Mucosa of stomach (tissue), 1 donor: ENCODE data around the gene ROPN1B.
"Not testable (repeated sequence)": the region's sequence is repeated elsewhere in the genome, so short reads cannot be mapped to it uniquely, and the experiment has no call there.

ENCODE experiments used
- H3K27me3 ChIP-seq: one replicate; pipeline ENCODE4 v1.7.0; 2013; ENCODE audit warnings: mild to moderate bottlenecking, low read length; ENCODE audit not compliant: control insufficient read depth, insufficient read depth
- H3K36me3 ChIP-seq: one replicate; pipeline ENCODE4 v1.7.0; 2013; ENCODE audit warnings: low read length; ENCODE audit not compliant: control insufficient read depth, insufficient read depth
- H3K4me1 ChIP-seq: one replicate; pipeline ENCODE4 v1.7.0; 2013; ENCODE audit warnings: mild to moderate bottlenecking, low read length; ENCODE audit not compliant: control insufficient read depth, insufficient read depth
- H3K4me3 ChIP-seq: one replicate; pipeline ENCODE4 v1.7.0; 2013; ENCODE audit warnings: low read length
- H3K9ac ChIP-seq: one replicate; pipeline ENCODE4 v1.7.0; 2013; ENCODE audit warnings: mild to moderate bottlenecking, low read length, moderate library complexity
- H3K9me3 ChIP-seq: one replicate; pipeline ENCODE4 v1.7.0; 2013; ENCODE audit warnings: mild to moderate bottlenecking, low read length, moderate library complexity; ENCODE audit not compliant: control insufficient read depth
- donor health status: Pancreatic carcinoma.

Gene ROPN1B

DNA sequence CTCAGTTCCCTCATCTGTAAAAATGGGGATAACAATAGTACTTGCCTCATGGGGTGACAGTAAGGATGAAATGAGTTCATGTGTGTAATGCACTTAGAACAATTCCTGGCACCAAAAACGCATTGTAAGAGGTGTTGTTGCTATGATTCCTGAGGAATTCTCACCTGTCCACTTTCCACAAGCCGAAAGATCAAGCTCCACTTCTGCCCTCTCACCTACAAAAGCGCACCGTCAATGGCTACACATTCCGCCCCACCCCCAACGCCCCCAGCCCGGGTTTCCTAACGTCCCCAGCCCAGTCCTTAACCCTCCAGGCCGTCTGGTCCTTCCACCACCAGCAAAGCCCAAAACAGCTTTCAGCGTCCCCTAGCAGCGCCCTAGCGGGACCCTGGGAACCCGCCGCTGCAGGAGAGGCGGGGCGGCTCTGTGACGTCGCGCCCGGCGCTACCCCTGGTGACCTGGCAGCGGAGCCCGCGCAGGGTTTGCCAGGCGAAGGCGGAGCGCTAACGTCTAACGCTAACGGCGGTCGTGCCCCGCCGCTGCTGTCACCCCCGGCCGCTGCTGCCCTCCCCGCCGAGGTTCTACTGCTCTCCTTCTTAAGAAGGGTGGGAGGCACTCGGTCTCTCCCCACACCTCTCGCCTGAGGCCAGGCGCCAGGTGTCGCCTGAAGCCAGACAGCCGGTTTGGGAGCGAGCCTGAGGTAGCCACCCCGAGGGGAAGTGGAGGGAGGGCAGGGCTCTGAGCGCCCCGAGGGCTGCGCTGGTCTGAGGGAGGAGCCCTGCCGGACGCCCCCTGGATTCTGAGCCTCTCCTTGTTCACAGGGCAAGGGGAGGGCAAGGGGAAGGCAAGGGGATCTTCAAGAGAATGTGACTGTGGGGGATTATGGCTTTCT is at the start of gene ROPN1B:
ROPN1B (plus strand) TSS at position 478 of the 892 bp plus-strand sequence. CDS start 2,877 bp downstream, outside the sequence.
- H3K9ac ChIP-seq, H3K4me3 ChIP-seq, H3K36me3 ChIP-seq, H3K9me3 ChIP-seq, H3K4me1 ChIP-seq: not testable (repeated sequence)
- peaks cover 23% of the 10 kb centered on the region for H3K27me3 ChIP-seq

DNA sequence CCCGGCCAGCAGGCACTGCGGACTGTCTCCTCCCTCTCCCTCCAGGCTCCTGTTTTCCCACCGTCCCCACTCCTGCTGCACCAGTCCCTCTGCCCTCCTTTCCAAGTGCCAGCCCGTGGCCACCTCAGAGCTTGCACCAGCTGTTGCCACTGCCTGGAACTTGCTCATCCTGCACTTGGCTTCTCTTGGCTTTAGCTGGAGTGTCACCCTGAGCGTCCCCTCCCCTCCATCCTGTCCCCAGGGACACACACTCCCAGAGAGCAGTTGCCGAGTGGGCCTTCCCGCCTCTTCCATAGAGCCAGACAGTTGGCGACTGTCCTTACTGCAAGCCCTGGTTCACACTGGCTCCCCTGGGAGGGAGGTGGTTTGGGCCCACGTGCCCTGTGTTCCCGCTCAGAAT is 48.8 kb upstream of the ROPN1B start:
- not testable (repeated sequence) for H3K9me3 ChIP-seq, H3K36me3 ChIP-seq, H3K4me1 ChIP-seq, H3K9ac ChIP-seq, H3K4me3 ChIP-seq, H3K27me3 ChIP-seq

- not testable (repeated sequence) for H3K4me3 ChIP-seq, H3K36me3 ChIP-seq, H3K9ac ChIP-seq, H3K9me3 ChIP-seq, H3K4me1 ChIP-seq, H3K27me3 ChIP-seq
These were observed 48.2 kb upstream of the ROPN1B start for GRCh38 chr3:125920751-125921279.

- not testable (repeated sequence) for H3K9me3 ChIP-seq, H3K4me1 ChIP-seq, H3K9ac ChIP-seq, H3K27me3 ChIP-seq, H3K4me3 ChIP-seq, H3K36me3 ChIP-seq
These were observed 47.3 kb upstream of the ROPN1B start for GRCh38 chr3:125921712-125922111.

DNA sequence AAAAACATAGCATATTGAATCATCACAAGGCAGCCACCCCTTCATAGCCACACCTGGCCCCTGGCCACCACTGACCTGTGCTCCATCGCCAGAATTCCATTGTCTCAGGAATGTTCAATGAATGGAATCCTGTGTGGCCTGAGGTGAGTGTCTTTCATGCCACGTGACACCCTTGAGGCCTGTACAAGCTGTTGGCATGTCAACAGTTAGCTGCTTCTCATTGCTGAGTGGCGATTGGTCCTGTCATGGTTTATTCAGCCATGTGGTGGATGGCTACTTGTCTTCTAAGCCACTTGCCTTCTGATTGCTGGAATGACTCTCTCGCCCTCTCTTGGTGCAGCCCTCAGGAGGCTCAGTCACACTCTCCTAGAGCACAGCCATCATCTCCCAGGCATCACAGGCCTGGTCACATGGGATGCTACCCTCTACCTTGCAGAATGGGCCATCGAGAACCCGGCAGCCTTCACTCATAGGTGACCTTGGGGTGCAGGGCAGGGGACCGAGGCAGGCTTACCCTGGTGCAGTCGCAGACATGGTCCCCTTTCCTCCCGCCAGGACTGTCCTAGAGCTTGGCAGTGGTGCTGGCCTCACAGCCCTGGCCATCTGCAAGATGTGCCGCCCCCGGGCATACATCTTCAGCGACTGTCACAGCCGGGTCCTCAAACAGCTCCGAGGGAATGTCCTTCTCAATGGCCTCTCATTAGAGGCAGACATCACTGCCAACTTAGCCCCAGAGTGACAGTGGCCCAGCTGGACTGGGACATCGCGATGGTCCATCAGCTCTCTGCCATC is 45.5 kb upstream of the ROPN1B start:
- H3K9ac ChIP-seq = not testable (repeated sequence)

DNA sequence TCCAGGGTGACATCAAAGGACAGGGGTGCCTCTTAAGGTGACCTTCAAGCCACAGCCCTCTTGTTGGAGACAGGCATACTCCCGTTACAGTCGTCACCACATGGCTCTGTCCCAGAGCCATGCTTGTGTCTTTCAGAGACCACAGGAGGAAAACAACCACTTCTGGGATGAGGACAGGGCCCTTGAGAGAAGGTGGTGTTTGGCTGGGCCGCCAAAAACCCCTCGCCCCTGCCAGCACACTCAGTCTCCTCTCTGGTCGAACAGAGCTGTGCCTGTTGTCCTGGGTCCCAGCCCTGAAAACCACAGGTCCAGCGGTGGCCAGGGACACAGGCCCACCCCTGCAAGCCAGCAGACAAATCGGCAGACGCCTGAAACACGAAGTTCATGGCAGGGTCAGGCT is 44.7 kb upstream of the ROPN1B start:
- H3K27me3 ChIP-seq, H3K9me3 ChIP-seq, H3K4me1 ChIP-seq, H3K4me3 ChIP-seq, H3K36me3 ChIP-seq, H3K9ac ChIP-seq: not testable (repeated sequence)

More for the DNA sequence above, 45.5 kb upstream of the ROPN1B start:
- not testable (repeated sequence) for H3K4me1 ChIP-seq, H3K27me3 ChIP-seq, H3K36me3 ChIP-seq, H3K4me3 ChIP-seq, H3K9me3 ChIP-seq

DNA sequence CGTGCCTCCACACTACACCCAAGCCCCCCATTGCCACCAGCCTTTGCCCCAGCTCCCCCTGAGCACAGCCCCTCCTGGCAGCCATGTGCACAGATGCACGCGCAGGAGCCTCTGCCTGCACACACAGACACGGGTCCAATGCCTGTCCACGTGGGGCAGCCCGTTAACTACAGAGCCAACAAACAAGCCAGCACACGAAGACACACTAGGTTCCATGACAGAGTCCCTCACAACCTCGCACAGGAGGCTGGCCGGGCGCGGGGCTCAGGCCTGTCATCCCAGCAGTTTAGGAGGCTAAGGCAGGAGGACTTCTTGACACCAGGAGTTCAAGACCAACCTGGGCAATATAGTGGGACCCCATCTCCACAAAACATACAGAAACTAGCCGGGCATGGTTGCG is 43.3 kb upstream of the ROPN1B start:
- not testable (repeated sequence) for H3K4me1 ChIP-seq, H3K27me3 ChIP-seq, H3K9me3 ChIP-seq

DNA sequence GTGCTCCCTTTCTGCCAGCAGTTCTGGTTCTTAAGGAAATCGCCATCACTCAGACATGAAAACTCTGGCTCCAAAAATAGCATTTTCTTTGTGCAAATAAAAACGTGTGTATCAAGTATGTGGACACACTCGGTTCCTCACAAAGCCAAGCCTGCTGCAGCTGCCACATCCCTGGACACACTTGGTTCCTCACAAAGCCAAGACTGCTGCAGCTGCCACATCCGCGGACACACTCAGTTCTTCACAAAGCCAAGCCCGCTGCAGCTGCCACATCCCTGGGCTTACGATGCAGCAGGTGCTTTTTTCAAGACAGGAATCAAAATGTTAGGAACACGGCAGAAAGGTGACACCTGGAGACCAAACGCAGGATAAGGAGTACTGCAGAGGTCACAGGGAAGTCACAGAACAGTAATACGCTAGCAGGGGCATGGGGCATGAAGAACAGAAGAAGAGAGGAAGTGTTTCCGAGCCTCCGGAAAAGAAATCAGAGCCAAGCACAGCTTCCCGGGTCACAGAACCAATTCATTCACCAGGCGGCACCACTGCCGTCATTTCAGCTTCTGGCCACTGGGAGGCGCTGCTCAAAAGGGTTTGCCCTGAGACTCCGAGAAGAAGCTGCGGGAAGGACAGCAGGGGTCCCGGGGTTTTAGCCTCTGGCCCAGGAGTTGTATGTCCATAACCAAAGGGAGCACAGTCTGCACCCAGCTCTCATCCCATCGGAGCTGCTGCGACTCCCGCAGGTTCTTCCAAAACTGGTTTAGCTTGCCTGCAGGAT is 40.0 kb upstream of the ROPN1B start:
- H3K9ac ChIP-seq, H3K27me3 ChIP-seq, H3K4me3 ChIP-seq, H3K9me3 ChIP-seq, H3K36me3 ChIP-seq, H3K4me1 ChIP-seq: not testable (repeated sequence)

More for the DNA sequence above, 43.3 kb upstream of the ROPN1B start:
- not testable (repeated sequence) for H3K36me3 ChIP-seq, H3K9ac ChIP-seq, H3K4me3 ChIP-seq

GRCh38 chr3:125929765-125930164 is 39.2 kb upstream of the ROPN1B start:
- not testable (repeated sequence) for H3K27me3 ChIP-seq, H3K36me3 ChIP-seq, H3K9me3 ChIP-seq, H3K4me1 ChIP-seq, H3K9ac ChIP-seq, H3K4me3 ChIP-seq

- peaks cover 11% of the 10 kb centered on the region for H3K4me1 ChIP-seq
- H3K9me3 ChIP-seq, H3K4me3 ChIP-seq, H3K9ac ChIP-seq, H3K27me3 ChIP-seq, H3K36me3 ChIP-seq: not testable (repeated sequence)
These were observed 37.6 kb upstream of the ROPN1B start for GRCh38 chr3:125931355-125931880.

- H3K27me3 ChIP-seq, H3K9me3 ChIP-seq, H3K36me3 ChIP-seq, H3K4me3 ChIP-seq, H3K9ac ChIP-seq: not testable (repeated sequence)
- H3K4me1 ChIP-seq = peaks cover 12% of the 10 kb centered on the region
These were observed 35.4 kb upstream of the ROPN1B start for GRCh38 chr3:125933397-125934173.
